Inflammatory macrophage treated with lipopolysaccharide for 4 hours (primary cell): ENCODE data around the gene CAMK4.

Experiments used
- DNase-seq: peaks from one replicate; pipeline ENCODE4 v3.0.0-alpha.2; 2020

CAMK4 gene

GRCh38 chr5:111447099-111447498, 222.9 kb downstream of the CAMK4 start:
- no peak for DNase-seq

GRCh38 chr5:111447822-111448221, 223.6 kb downstream of the CAMK4 start:
- no peak for DNase-seq

- no peak for DNase-seq
Observed at GRCh38 chr5:111453295-111453694, 229.1 kb downstream of the CAMK4 start.

- no peak for DNase-seq
Observed at GRCh38 chr5:111453747-111454146, 229.6 kb downstream of the CAMK4 start.

- no peak for DNase-seq
Observed at GRCh38 chr5:111454198-111454622, 230.0 kb downstream of the CAMK4 start.

GRCh38 chr5:111454776-111455175, 230.6 kb downstream of the CAMK4 start:
- no peak for DNase-seq

- no peak for DNase-seq
Observed at GRCh38 chr5:111461255-111461671, 237.1 kb downstream of the CAMK4 start.

- peak; percentile 36 for DNase-seq
Observed at GRCh38 chr5:111461934-111462333, 237.8 kb downstream of the CAMK4 start.

- no peak for DNase-seq
Observed at GRCh38 chr5:111463311-111463710, 239.1 kb downstream of the CAMK4 start.

GRCh38 chr5:111469293-111469896, 245.2 kb downstream of the CAMK4 start:
- DNase-seq = no peak

GRCh38 chr5:111469903-111470302, 245.7 kb downstream of the CAMK4 start:
- no peak for DNase-seq

- DNase-seq = no peak
Observed at GRCh38 chr5:111472096-111472495, 247.9 kb downstream of the CAMK4 start.

- DNase-seq = peak; percentile 73
Observed at GRCh38 chr5:111472579-111472978, 248.4 kb downstream of the CAMK4 start.

GRCh38 chr5:111478266-111478665, 254.1 kb downstream of the CAMK4 start:
- DNase-seq = no peak

- DNase-seq = no peak
Observed at GRCh38 chr5:111478898-111479297, 254.7 kb downstream of the CAMK4 start.

- DNase-seq = no peak
Observed at GRCh38 chr5:111480346-111480745, 256.2 kb downstream of the CAMK4 start.

GRCh38 chr5:111486055-111486454, 261.9 kb downstream of the CAMK4 start:
- DNase-seq = no peak

- no peak for DNase-seq
Observed at GRCh38 chr5:111486926-111487325, 262.7 kb downstream of the CAMK4 start.

GRCh38 chr5:111488353-111488752, 264.2 kb downstream of the CAMK4 start:
- DNase-seq = peak; percentile 53

- no peak for DNase-seq
Observed at GRCh38 chr5:111493031-111493430, 268.8 kb downstream of the CAMK4 start.

- no peak for DNase-seq
Observed at GRCh38 chr5:111494355-111494999, 270.3 kb downstream of the CAMK4 start.

- no peak for DNase-seq
Observed at GRCh38 chr5:111495159-111495558, 271.0 kb downstream of the CAMK4 start.

GRCh38 chr5:111498346-111498745, 274.2 kb downstream of the CAMK4 start:
- peak; percentile 48 for DNase-seq

- no peak for DNase-seq
Observed at GRCh38 chr5:111502956-111503355, 278.8 kb downstream of the CAMK4 start.

- no peak for DNase-seq
Observed at GRCh38 chr5:111505096-111505495, 280.9 kb downstream of the CAMK4 start.
